Lower leg skin (tissue), 3 donors: Measurements from ENCODE around the gene PLEKHO2.

Experiments used
- CTCF ChIP-seq, 3 donors: fragments of 450-650 bp; IDR thresholded peaks; one replicate each; pipeline ENCODE4 v1.5.1; 2016; ENCODE audit warnings: antibody characterized with exemption in 3 of 3, mild to moderate bottlenecking in 3 of 3, moderate library complexity in 2 of 3
- POLR2A ChIP-seq, 2 donors: fragments of 450-650 bp; IDR thresholded peaks; one replicate each; pipeline ENCODE4 v1.6.1; 2016 to 2017; ENCODE audit warnings: antibody characterized with exemption in 2 of 2, mild to moderate bottlenecking in 1 of 2, moderate library complexity in 1 of 2

- TF ChIP-seq POLR2A (IDR thresholded peaks at IDR 0.05) (no peak), CTCF (IDR thresholded peaks at IDR 0.05) (no peak)
Observed at GRCh38 chr15:64850778-64851502, 9.2 kb downstream of the PLEKHO2 start.
